GM18505 (cell line): ENCODE data around the gene R3HDM2.

Source experiments
- ATAC-seq: cut with Tn5 transposase; IDR thresholded peaks from one replicate; pipeline ENCODE4 v1.9.1; 2021; ENCODE audit not compliant: unreplicated experiment
- POLR2A ChIP-seq: IDR thresholded peaks from 4 replicates; pipeline ENCODE4 v1.6.1; 2011; ENCODE audit warnings: borderline replicate concordance; ENCODE audit not compliant: insufficient read depth, insufficient read length; ENCODE audit errors: extremely low read depth

Gene R3HDM2

DNA sequence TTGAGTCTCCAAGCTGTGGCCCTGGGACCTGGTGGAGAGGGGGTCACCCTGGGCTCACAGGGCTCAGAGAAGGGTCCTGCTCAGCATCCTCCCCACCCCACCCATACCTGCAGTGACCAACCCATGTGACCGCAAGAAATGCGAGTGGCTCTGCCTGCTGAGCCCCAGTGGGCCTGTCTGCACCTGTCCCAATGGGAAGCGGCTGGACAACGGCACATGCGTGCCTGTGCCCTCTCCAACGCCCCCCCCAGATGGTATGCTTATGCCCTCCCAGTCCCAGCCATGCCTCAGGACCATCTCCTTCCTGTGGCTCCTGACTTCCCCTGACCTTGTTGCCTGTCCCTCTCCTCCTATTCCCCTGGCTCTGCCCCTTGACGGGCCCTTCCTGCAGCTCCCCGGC, 220.9 kb downstream of the R3HDM2 start:
- no peak for TF ChIP-seq POLR2A
- no peak for ATAC-seq

- ATAC-seq: no peak
- no peak for TF ChIP-seq POLR2A
Measured at GRCh38 chr12:57208631-57209282, 222.1 kb downstream of the R3HDM2 start.

DNA sequence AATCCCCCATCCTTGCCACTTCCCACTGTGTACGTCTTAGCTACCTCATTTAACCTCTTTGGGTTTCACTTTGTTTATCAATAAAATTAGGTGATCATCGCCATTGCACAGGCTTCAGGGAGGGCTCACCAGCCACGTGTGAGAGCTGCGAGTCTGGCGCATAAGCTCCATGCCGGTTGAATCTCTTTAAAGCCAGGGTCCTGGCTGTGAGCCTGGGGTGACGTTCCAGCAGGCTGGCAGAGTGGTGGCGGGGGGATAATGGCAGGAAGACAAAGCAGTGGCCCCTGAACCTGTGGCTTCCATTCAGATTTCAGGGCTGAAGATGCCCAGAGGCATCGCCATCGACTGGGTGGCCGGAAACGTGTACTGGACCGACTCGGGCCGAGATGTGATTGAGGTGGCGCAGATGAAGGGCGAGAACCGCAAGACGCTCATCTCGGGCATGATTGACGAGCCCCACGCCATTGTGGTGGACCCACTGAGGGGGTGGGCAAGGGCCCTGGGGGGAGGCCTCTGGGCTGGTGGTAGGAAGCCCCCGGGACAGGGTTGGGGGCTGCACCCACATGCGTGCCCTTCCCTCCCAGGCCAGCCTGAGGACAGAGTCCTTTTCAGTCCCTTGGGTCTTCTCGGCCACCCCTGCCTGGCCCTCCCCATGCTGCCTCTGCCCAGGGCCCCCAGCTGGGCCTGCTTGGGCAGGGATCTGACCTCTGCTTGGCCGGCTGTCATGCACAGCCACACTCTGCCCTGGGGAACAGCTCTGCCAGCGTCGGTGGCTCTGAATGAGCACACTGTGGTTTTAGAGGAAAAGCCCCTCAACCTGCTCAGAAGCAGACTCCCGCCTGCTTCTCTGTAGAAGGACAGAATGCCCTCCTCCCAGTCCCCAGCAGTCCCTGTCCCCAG, 222.9 kb downstream of the R3HDM2 start:
- no peak for ATAC-seq
- TF ChIP-seq POLR2A: no peak

DNA sequence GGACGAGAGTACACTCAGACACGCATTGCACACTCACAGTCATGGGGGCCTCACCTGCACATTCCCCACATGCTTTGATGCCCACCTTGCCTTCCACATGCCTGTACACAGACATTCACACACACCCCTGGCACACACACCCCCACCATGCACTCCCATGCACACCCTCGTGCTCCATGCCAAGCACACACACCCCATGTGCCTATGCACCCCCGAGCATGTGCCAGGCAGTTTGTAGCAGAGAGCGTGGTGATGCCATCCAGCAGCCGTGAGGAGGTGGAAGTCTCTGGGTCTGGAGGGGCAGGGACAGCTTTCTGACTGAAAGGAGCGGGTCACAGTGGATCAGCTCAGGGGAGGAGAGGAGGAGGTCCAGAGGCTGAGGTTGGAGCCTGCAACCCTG, 224.9 kb downstream of the R3HDM2 start:
- ATAC-seq: no peak
- no peak for TF ChIP-seq POLR2A

GRCh38 chr12:57205186-57205585, 225.7 kb downstream of the R3HDM2 start:
- no peak for ATAC-seq
- no peak for TF ChIP-seq POLR2A

- no peak for ATAC-seq
- no peak for TF ChIP-seq POLR2A
Measured at GRCh38 chr12:57204454-57204853, 226.4 kb downstream of the R3HDM2 start.

DNA sequence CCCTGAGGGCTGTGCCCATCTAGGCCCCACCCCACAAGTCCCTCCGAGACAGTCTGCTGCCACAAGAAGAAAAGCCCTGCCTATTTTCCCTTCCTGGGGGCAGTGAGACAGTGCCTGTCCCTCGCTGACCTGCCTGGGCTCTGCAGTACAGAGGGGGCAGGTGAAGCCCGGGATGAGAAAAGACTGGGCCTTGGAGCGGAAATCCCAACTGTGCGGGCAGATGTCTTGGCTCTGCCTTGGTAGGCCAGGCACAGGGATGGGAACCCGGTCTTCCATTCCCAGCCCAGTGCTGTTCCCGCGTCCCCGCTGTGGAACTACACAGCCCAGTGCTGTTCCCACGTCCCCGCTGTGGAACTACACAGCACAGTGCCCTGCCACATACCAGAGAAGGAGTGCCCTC, 227.1 kb downstream of the R3HDM2 start:
- no peak for ATAC-seq
- no peak for TF ChIP-seq POLR2A
